IMR-90 (cell line): ENCODE data around the gene SNRNP40. TPM values are rescaled to one million over a fixed set of nuclear protein-coding genes. Genes with fewer than 3 reads are reported as not detected.
A peak's percentile ranks its signal among the peaks of the same experiment; 100 is the strongest.

Experiments
- ATAC-seq: fragments of 200-7000 bp; cut with Tn5 transposase; 2 replicates; pipeline ENCODE4 v1.9.1; 2020; ENCODE audit warnings: low read depth, mild to moderate bottlenecking, moderate library complexity
- BruUV-seq: library from RNA; stranded (reverse); fragments of 400-500 nt; replicated peaks from 2 replicates; lab custom pipeline; 2021; lab: Mats Ljungman, UMichigan
- CTCF ChIA-PET: fragments of 300-600 bp; formaldehyde crosslinking; extraction: SDS; loops from one replicate; lab custom pipeline; 2021; ENCODE audit warnings: antibody characterized with exemption; lab: Yijun Ruan, JAX
- POLR2A ChIA-PET: fragments of 300-600 bp; sonication (Branson Sonifier 250); formaldehyde crosslinking; loops from one replicate; lab custom pipeline; 2022; ENCODE audit warnings: antibody characterized with exemption; ENCODE audit not compliant: unreplicated experiment; lab: Charles Lee
- DNase-seq: peaks from one replicate; pipeline ENCODE4 v3.0.0; 2013
- H2AFZ ChIP-seq: replicated peaks from 2 replicates; pipeline ENCODE3; 2013; ENCODE audit warnings: low read length, mild to moderate bottlenecking; ENCODE audit not compliant: poor library complexity
- H2AK5ac ChIP-seq: 2 replicates; pipeline ENCODE4 v1.6.1; 2013; ENCODE audit warnings: low read depth, low read length, inconsistent platforms
- H2AK9ac ChIP-seq: replicated peaks from 2 replicates; pipeline ENCODE3; 2013; ENCODE audit warnings: mild to moderate bottlenecking, low read depth, low read length, moderate library complexity; ENCODE audit not compliant: poor library complexity
- H2BK120ac ChIP-seq: 2 replicates; pipeline ENCODE4 v1.6.1; 2013; ENCODE audit warnings: low read depth, low read length, inconsistent platforms
- H2BK15ac ChIP-seq: 3 replicates; pipeline ENCODE4 v1.6.1; 2013; ENCODE audit warnings: low read depth, low read length, inconsistent platforms
- H2BK20ac ChIP-seq: 2 replicates; pipeline ENCODE4 v1.6.1; 2013; ENCODE audit warnings: low read depth, mild to moderate bottlenecking, inconsistent platforms, low read length, moderate library complexity
- H2BK5ac ChIP-seq: 2 replicates; pipeline ENCODE4 v1.6.1; 2013; ENCODE audit warnings: mild to moderate bottlenecking, low read depth, low read length, inconsistent platforms; ENCODE audit not compliant: poor library complexity, severe bottlenecking
- H3K14ac ChIP-seq: replicated peaks from 2 replicates; pipeline ENCODE4 v1.6.1; 2013; ENCODE audit warnings: low read depth, low read length, inconsistent platforms
- H3K18ac ChIP-seq: 2 replicates; pipeline ENCODE4 v1.6.1; 2013; ENCODE audit warnings: low read depth, low read length, control low read depth
- H3K23ac ChIP-seq: 2 replicates; pipeline ENCODE4 v1.6.1; 2013; ENCODE audit warnings: low read depth, low read length, inconsistent platforms
- H3K27ac ChIP-seq: 2 replicates; pipeline ENCODE4 v1.5.1; 2013; ENCODE audit warnings: mild to moderate bottlenecking, control low read depth, low read length; ENCODE audit not compliant: insufficient read depth
- H3K27me3 ChIP-seq: 2 replicates; pipeline ENCODE4 v1.6.1; 2013; ENCODE audit warnings: low read length; ENCODE audit not compliant: control insufficient read depth, insufficient read depth
- H3K36me3 ChIP-seq: 2 replicates; pipeline ENCODE4 v1.6.1; 2013; ENCODE audit warnings: low read length, mixed read lengths; ENCODE audit not compliant: control insufficient read depth, insufficient read depth
- H3K4ac ChIP-seq: 2 replicates; pipeline ENCODE4 v1.6.1; 2013; ENCODE audit warnings: low read depth, low read length, inconsistent platforms
- H3K4me1 ChIP-seq: 2 replicates; pipeline ENCODE4 v1.6.1; 2013; ENCODE audit warnings: low read length, mixed read lengths; ENCODE audit not compliant: control insufficient read depth, insufficient read depth
- H3K4me2 ChIP-seq: 2 replicates; pipeline ENCODE4 v1.6.1; 2013; ENCODE audit warnings: low read depth, mild to moderate bottlenecking, control low read depth, low read length, moderate library complexity
- H3K4me3 ChIP-seq: 2 replicates; pipeline ENCODE4 v1.5.1; 2013; ENCODE audit warnings: low read depth, mild to moderate bottlenecking, control low read depth, low read length, moderate library complexity; ENCODE audit not compliant: insufficient read depth
- H3K56ac ChIP-seq: 2 replicates; pipeline ENCODE4 v1.6.1; 2013; ENCODE audit warnings: low read length, inconsistent platforms; ENCODE audit not compliant: insufficient read depth; ENCODE audit errors: extremely low read depth
- H3K79me1 ChIP-seq, 2 experiments: 2 replicates each; pipeline ENCODE4 v1.6.1; 2013; ENCODE audit warnings: low read length in 2 of 2, inconsistent platforms in 1 of 2, low read depth in 1 of 2
- H3K9ac ChIP-seq: 2 replicates; pipeline ENCODE4 v1.6.1; 2013; ENCODE audit warnings: low read depth, low read length, control low read depth
- H3K9me1 ChIP-seq: 2 replicates; pipeline ENCODE4 v1.6.1; 2013; ENCODE audit warnings: low read length, inconsistent platforms; ENCODE audit not compliant: insufficient read depth
- H3K9me3 ChIP-seq: 2 replicates; pipeline ENCODE4 v1.6.1; 2013; ENCODE audit warnings: low read length; ENCODE audit not compliant: control insufficient read depth, insufficient read depth
- H4K20me1 ChIP-seq: 2 replicates; pipeline ENCODE4 v1.6.1; 2013; ENCODE audit warnings: low read length, inconsistent platforms; ENCODE audit not compliant: insufficient read depth
- H4K5ac ChIP-seq: 2 replicates; pipeline ENCODE4 v1.6.1; 2013; ENCODE audit warnings: mild to moderate bottlenecking, low read depth, low read length, control low read depth
- H4K8ac ChIP-seq, 2 experiments: 2 replicates each; pipeline ENCODE4 v1.6.1; 2013; ENCODE audit warnings: low read depth in 2 of 2, low read length in 2 of 2, control low read depth in 1 of 2, inconsistent platforms in 1 of 2
- H4K91ac ChIP-seq: 2 replicates; pipeline ENCODE4 v1.6.1; 2013; ENCODE audit warnings: low read depth, low read length, inconsistent platforms; ENCODE audit not compliant: insufficient read depth
- CHD1 ChIP-seq: IDR thresholded peaks from 2 replicates; pipeline ENCODE4 v1.6.1; 2012; ENCODE audit warnings: low read depth, low read length, improper control_type of control experiment
- RFX5 ChIP-seq: IDR thresholded peaks from 2 replicates; pipeline ENCODE4 v1.8.0; 2012; ENCODE audit warnings: low read depth, mild to moderate bottlenecking, low read length, moderate library complexity
- USF2 ChIP-seq: fragments of 150-350 bp; IDR thresholded peaks from 2 replicates; pipeline ENCODE4 v1.6.1; 2017; ENCODE audit warnings: mild to moderate bottlenecking, antibody characterized with exemption, low read length, low read depth
- WGBS, 2 experiments: methylation state at CpG; one replicate each; pipeline versions ENCODE4 v1.1.5 to v1.1.7; 2013; ENCODE audit warnings: missing lambda C conversion rate in 2 of 2; ENCODE audit not compliant: insufficient read length in 1 of 2; ENCODE audit errors: extremely low coverage in 2 of 2; 5-methylcytosine and 5-hydroxymethylcytosine counted together
- dilution Hi-C: fragments of 300-500 bp; cut with HindIII; formaldehyde crosslinking; loops from one replicate; pipeline ENCODE4 v1.14.3; 2018; ENCODE audit warnings: low sequenced_read_pairs; ENCODE audit not compliant: unreplicated experiment
- in situ Hi-C: fragments of 300-500 bp; cut with MboI; formaldehyde crosslinking; loops from 3 replicates; pipeline ENCODE4 v1.14.3; 2019; ENCODE audit warnings: low sequenced_read_pairs, inconsistent platforms, mixed read lengths
- intact Hi-C: fragments of 100-400 bp; cut with micrococcal nuclease; formaldehyde crosslinking; loops from 2 replicates; pipeline ENCODE4 v1.10.0; 2022
- polyA plus RNA-seq, 3 experiments: library from polyadenylated mRNA; depleted of rRNA; stranded (reverse); fragments of >200 nt; gene quantifications; 2 replicates each; pipeline ENCODE4 v1.2.3, GENCODE V29; 2012; ENCODE audit warnings: low replicate concordance in 1 of 3
- total RNA-seq: library from RNA; depleted of rRNA; stranded (reverse); fragments of >200 nt; gene quantifications from 2 replicates; pipeline ENCODE4 v1.2.3, GENCODE V29; 2012

Gene SNRNP40
- total and polyA plus RNA-seq, 2 of the 4 experiments (the other 2 are of a cell fraction): 52.3 to 178 TPM

DNA sequence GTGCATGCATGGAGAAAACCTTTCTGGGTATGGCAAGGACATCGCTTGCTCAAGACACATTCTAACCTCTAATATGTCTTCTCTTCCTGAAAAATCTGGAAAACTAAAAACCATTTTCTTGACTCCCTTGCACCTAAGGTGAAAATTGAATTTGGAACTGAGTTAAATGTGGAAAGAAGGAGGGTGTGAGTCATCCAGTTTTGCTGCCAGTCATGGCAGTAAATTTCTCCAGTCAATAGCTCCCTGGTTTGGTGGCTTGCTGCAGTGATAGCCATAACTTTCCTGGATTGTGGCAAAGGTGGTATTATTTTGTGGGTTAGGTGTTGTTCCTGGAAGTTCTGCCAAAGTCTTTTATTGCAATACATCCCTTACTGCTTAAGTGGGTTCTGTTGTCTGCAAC lies 2.8 kb upstream of the SNRNP40 start:
- H3K9ac ChIP-seq: no peak overlapping the region
- CTCF ChIA-PET: no interaction called here
- H3K23ac ChIP-seq: no peak overlapping the region
- no peak overlapping the region for H2BK5ac ChIP-seq
- no peak overlapping the region for H2BK20ac ChIP-seq
- H3K18ac ChIP-seq: no peak overlapping the region
- H3K4me1 ChIP-seq: peaks cover 2% of the 10 kb centered on the region
- H4K20me1 ChIP-seq: no peaks in the 10 kb centered on the region
- intact Hi-C loops (loop anchor here (10.0 kb wide), 1 partner anchor 115 kb away; no protein-coding TSS in a partner anchor), in situ Hi-C loops (no loop called here), dilution Hi-C loops (no loop called here)
- no peak overlapping the region for H4K91ac ChIP-seq
- ATAC-seq (no peak), DNase-seq (peak; percentile 21)
- no TSS peak for BruUV-seq
- no peak overlapping the region for H3K27ac ChIP-seq
- H3K4me2 ChIP-seq: no peak overlapping the region
- WGBS, 2 experiments: no CpG with 5 or more reads among the region's 1 CpG
- no peak overlapping the region for H2BK15ac ChIP-seq
- H2AK9ac ChIP-seq: no peak overlapping the region
- no peak overlapping the region for H2AFZ ChIP-seq
- peaks cover 37 to 69% of the 10 kb centered on the region in 2 experiments for H3K79me1 ChIP-seq
- H3K56ac ChIP-seq: no peak overlapping the region
- H2AK5ac ChIP-seq: no peak overlapping the region
- no peaks in the 10 kb centered on the region for H3K9me3 ChIP-seq
- H2BK120ac ChIP-seq: no peak overlapping the region
- no peaks in the 10 kb centered on the region for H3K27me3 ChIP-seq
- H3K36me3 ChIP-seq: 0 out of 2 replicates have a peak, but pooled peaks cover 2% of the 10 kb centered on the region
- no peak overlapping the region for H4K5ac ChIP-seq
- POLR2A ChIA-PET: no interaction called here
- H3K9me1 ChIP-seq: peaks cover 5% of the 10 kb centered on the region; the same call in 1 of the 2 replicates
- H3K14ac ChIP-seq: no peak overlapping the region
- no peak overlapping the region for H4K8ac ChIP-seq
- H3K4ac ChIP-seq: no peak overlapping the region
- no peak overlapping the region for H3K4me3 ChIP-seq
- TF ChIP-seq CHD1 (no peak), USF2 (no peak), RFX5 (no peak)
